ENCODE measurements around the gene TP53I13.

The TP53I13 gene

GRCh38 chr17:29617481-29618271, 49.2 kb downstream of the TP53I13 start:
- DNase-seq: peak; percentile 95

GRCh38 chr17:29618272-29619065, 50.0 kb downstream of the TP53I13 start:
- no peak for DNase-seq

- no peak for DNase-seq
Measured at GRCh38 chr17:29619251-29619650, 50.8 kb downstream of the TP53I13 start.

- no peak for DNase-seq
Measured at GRCh38 chr17:29620271-29620670, 51.8 kb downstream of the TP53I13 start.

DNA sequence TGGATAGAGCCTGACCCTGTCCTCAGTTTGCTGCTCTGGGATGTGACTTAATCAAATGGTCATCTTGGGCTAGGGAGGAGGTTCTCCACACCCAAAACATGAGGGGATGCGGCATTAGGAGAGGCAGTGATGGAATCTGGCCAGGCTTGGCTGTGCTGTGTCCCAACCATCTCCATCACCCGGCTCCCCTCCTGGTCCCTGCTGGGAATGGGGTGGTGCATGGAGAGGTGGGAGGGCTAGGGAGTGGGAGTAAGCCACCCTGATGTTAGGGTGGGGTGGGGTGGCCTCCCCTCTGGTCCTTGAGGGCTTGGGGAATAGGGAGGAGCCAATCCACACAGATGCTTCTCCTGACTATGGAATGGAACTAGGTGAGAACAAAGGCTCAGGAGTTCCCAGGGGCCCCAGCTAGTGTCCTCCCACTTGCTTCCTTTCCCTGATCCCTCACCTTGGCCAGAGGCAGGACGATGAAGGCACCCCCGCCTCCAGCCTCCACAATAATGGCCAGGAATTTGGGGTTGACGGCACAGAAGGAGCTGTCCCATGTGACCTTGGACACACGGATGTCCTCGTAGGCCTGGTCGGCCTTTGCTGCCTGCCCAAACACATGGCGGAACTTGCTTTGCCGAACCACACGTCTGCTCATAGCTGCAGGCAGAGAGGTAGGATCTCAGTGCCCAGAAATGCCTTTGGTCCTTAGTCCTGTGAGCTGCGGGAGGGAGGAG, 52.4 kb downstream of the TP53I13 start:
- no peak for DNase-seq

GRCh38 chr17:29621751-29622194, 53.3 kb downstream of the TP53I13 start:
- no peak for DNase-seq
